Measurements from ENCODE around the gene KCTD16. TPM values are rescaled to one million over a fixed set of nuclear protein-coding genes. Genes with fewer than 3 reads are reported as not detected.
A peak's percentile ranks its signal among the peaks of the same experiment; 100 is the strongest.

Gene KCTD16
- 0.03 and 0.08 TPM in 2 replicates for polyA plus RNA-seq (2012; rRNA removed)
- 0.05 and 0.08 TPM in 2 replicates for polyA plus RNA-seq (2012; cell fraction: cytosol; rRNA removed)
- polyA plus RNA-seq (2012; cell fraction: nucleus; rRNA removed): 0.06 and 0.11 TPM in 2 replicates

DNA sequence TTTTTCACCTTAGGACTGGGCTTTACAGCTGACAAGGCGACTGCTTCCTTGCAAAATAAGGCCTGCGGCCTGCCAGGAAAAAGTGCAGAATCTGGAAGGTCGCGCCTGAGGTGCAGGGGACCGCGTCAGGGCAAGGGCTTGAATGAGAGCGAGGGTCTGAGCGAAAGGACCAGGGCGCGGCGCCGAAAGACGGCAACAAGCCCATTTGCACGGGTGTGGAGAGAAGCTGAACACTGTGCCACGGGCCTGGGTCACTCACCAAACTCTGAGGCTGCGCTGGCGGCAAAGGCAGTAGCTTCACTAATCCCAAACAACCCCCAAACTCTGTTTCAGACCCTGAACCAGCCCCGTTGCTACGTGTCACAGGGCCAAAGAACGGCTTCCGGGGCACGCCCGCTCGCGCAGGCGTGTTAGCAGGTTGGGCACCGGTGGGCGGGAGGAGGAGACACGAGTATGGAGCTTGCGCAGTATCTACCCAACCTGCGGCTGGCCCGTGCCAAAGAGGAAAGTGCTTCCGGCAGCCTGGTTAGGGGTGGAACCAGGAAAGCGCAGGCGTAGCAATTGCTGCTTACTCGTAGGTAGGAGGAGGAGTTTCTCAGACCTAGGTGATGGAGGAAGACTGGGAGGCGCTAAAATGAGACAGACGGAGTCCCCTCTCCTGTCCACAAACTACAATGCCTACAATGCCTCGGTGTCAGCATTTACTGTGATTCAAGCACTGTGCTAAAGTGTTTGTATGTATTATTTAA is at the start of gene KCTD16, which contains the start of gene YIPF5:
Gene KCTD16 (plus strand): TSS at position 598 of the 749 bp plus-strand sequence.
Gene YIPF5 (minus strand): TSS at position 384 of the 749 bp plus-strand sequence. CDS start 704 bp downstream, outside the sequence.
- no peaks in the 10 kb centered on the region for H3K9me3 ChIP-seq
- ChIA-PET POLR2A (interaction anchor here (0.6 kb wide), 2 partner anchors 11 to 26 kb away, joined by 3 read pairs; no protein-coding TSS in a partner anchor), CTCF (interaction anchor here (1.2 kb wide), 2 partner anchors 14 to 28 kb away, joined by 3 to 4 read pairs; no protein-coding TSS in a partner anchor)
- peak; percentile 91 for TF ChIP-seq NRF1 (IDR thresholded peaks at IDR 0.05; ENCODE audit: low read depth, low read length)
- TF ChIP-seq YY1 (IDR thresholded peaks at IDR 0.05; ENCODE audit: low read depth): peak; percentile 46; the same call in 1 of the 2 replicates
- TF ChIP-seq RFX5 (IDR thresholded peaks at IDR 0.05; ENCODE audit: low read length): peak; percentile 49; the same call in 1 of the 2 replicates
- peak; percentile 81; the same call in 1 of the 2 replicates for TF ChIP-seq POLR2AphosphoS5 (IDR thresholded peaks at IDR 0.05; ENCODE audit: low read depth, low read length)
- TF ChIP-seq TAF1 (IDR thresholded peaks at IDR 0.05; ENCODE audit: borderline replicate concordance, low read depth, low read length): peak; percentile 67; the same call in 1 of the 2 replicates
- peak; percentile 84 for TF ChIP-seq GABPA (IDR thresholded peaks at IDR 0.05; ENCODE audit: low read depth)
- TF ChIP-seq ELF1 (IDR thresholded peaks at IDR 0.05): peak; percentile 77
- TF ChIP-seq, protein P1, sequence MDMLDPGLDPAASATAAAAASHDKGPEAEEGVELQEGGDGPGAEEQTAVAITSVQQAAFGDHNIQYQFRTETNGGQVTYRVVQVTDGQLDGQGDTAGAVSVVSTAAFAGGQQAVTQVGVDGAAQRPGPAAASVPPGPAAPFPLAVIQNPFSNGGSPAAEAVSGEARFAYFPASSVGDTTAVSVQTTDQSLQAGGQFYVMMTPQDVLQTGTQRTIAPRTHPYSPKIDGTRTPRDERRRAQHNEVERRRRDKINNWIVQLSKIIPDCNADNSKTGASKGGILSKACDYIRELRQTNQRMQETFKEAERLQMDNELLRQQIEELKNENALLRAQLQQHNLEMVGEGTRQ (IDR thresholded peaks at IDR 0.05; ENCODE audit: borderline replicate concordance, low read depth, low read length): no peak
- TF ChIP-seq, protein P2, sequence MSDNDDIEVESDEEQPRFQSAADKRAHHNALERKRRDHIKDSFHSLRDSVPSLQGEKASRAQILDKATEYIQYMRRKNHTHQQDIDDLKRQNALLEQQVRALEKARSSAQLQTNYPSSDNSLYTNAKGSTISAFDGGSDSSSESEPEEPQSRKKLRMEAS (IDR thresholded peaks at IDR 0.05; ENCODE audit: low read depth): peak; percentile 40; the same call in 1 of the 2 replicates
- TF ChIP-seq, protein P3, sequence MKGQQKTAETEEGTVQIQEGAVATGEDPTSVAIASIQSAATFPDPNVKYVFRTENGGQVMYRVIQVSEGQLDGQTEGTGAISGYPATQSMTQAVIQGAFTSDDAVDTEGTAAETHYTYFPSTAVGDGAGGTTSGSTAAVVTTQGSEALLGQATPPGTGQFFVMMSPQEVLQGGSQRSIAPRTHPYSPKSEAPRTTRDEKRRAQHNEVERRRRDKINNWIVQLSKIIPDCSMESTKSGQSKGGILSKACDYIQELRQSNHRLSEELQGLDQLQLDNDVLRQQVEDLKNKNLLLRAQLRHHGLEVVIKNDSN (IDR thresholded peaks at IDR 0.05; ENCODE audit: borderline replicate concordance, low read depth): no peak
- WGBS (ENCODE audit: low lambda C conversion rate): under 1% methylated on average over 29 of the region's 39 CpGs
- peak within 1 kb of the TSS; percentile 79 to 84 for H3K27ac ChIP-seq (ENCODE audit: low read depth in 2 of 2, low read length in 1 of 2)
- no peaks in the 10 kb centered on the region for H3K9me2 ChIP-seq
- peaks cover 3 to 11% of the 10 kb centered on the region in 2 experiments; a peak in 2 of 4 replicates for H3K4me1 ChIP-seq (ENCODE audit: control insufficient read depth in 1 of 2, insufficient read depth in 2 of 2, low read depth in 1 of 2, low read length in 1 of 2)
- H3F3A ChIP-seq (replicated peaks; ENCODE audit: insufficient read depth): peaks cover 6% of the 10 kb centered on the region
- H3K9ac ChIP-seq: peak within 1 kb of the TSS; percentile 93
- H4K20me1 ChIP-seq (ENCODE audit: insufficient read depth): no peaks in the 10 kb centered on the region
- H3K4me2 ChIP-seq: peak within 1 kb of the TSS; percentile 81
- peak within 1 kb of the TSS; percentile 94 to 97 for H3K4me3 ChIP-seq (ENCODE audit: low read depth in 2 of 2, low read length in 1 of 2)
- no peaks in the 10 kb centered on the region for H3K27me3 ChIP-seq (ENCODE audit: insufficient read depth)
- H3K79me2 ChIP-seq (ENCODE audit: insufficient read depth): peaks cover 48% of the 10 kb centered on the region
- DNase-seq: peak; percentile 95
- H2AFZ ChIP-seq (ENCODE audit: low read depth): peak within 1 kb of the TSS; percentile 71
- H3K36me3 ChIP-seq (replicated peaks in 1 of 2; ENCODE audit: control insufficient read depth in 1 of 2, insufficient read depth in 2 of 2, low read length in 1 of 2): peaks cover 28 to 37% of the 10 kb centered on the region in 2 experiments

DNA sequence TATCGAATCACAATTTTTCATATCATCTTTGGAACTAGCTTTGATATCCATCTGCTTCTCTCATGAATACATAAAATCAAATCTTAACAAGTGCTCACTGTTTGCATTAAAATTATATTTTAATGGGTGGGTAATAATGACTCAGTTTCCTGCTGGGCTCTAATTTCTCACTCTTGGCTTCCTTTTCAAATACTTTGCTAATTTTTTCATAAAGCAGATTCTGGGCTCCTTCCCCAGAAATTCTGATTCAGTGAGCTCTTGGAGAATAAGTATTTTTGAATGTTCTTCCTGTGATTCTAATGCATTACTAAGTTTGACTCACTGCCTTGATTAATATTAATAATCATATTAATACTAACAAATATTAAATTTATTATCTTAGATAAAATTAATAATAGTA is 49.1 kb upstream of the KCTD16 start:
- Histone ChIP-seq H3K4me3 (ENCODE audit: low read depth in 2 of 2, low read length in 1 of 2) (no peak overlapping the region), H4K20me1 (ENCODE audit: insufficient read depth) (no peaks in the 10 kb centered on the region), H3K27ac (ENCODE audit: low read depth in 2 of 2, low read length in 1 of 2) (no peak overlapping the region; a peak in 1 of 4 replicates), H3K36me3 (replicated peaks in 1 of 2; ENCODE audit: control insufficient read depth in 1 of 2, insufficient read depth in 2 of 2, low read length in 1 of 2) (no peaks in the 10 kb centered on the region), H2AFZ (ENCODE audit: low read depth) (no peak overlapping the region), H3K4me1 (ENCODE audit: control insufficient read depth in 1 of 2, insufficient read depth in 2 of 2, low read depth in 1 of 2, low read length in 1 of 2) (peaks cover 2 to 9% of the 10 kb centered on the region in 2 experiments; a peak in 3 of 4 replicates), H3F3A (replicated peaks; ENCODE audit: insufficient read depth) (peaks cover 5% of the 10 kb centered on the region), H3K4me2 (no peak overlapping the region), H3K27me3 (ENCODE audit: insufficient read depth) (no peaks in the 10 kb centered on the region), H3K9me3 (no peaks in the 10 kb centered on the region), H3K79me2 (ENCODE audit: insufficient read depth) (no peaks in the 10 kb centered on the region), H3K9ac (no peak overlapping the region), H3K9me2 (no peaks in the 10 kb centered on the region)
- CTCF ChIA-PET: interaction anchor here (1.3 to 3.5 kb wide), 2 partner anchors 11 to 20 kb away, joined by 4 to 12 read pairs; no protein-coding TSS in a partner anchor
- 87% methylated on average over 1 of the region's 1 CpG for WGBS (ENCODE audit: low lambda C conversion rate)
- no peak for TF ChIP-seq FOXM1 (IDR thresholded peaks at IDR 0.05; ENCODE audit: low read depth)
- no peak for TF ChIP-seq TEAD4 (IDR thresholded peaks at IDR 0.05; ENCODE audit: borderline replicate concordance, insufficient read depth)
- no peak for TF ChIP-seq ELF1 (IDR thresholded peaks at IDR 0.05)
- TF ChIP-seq FOXJ3 (CRISPR knock-in tag; IDR thresholded peaks at IDR 0.05): no peak
- no peak for TF ChIP-seq EZH2phosphoT487 (IDR thresholded peaks at IDR 0.05; ENCODE audit: borderline replicate concordance, low read depth)
- TF ChIP-seq EP300 (IDR thresholded peaks at IDR 0.05; ENCODE audit: borderline replicate concordance in 1 of 2, low read depth in 1 of 2, low read length in 1 of 2): no peak
- TF ChIP-seq, protein P4, sequence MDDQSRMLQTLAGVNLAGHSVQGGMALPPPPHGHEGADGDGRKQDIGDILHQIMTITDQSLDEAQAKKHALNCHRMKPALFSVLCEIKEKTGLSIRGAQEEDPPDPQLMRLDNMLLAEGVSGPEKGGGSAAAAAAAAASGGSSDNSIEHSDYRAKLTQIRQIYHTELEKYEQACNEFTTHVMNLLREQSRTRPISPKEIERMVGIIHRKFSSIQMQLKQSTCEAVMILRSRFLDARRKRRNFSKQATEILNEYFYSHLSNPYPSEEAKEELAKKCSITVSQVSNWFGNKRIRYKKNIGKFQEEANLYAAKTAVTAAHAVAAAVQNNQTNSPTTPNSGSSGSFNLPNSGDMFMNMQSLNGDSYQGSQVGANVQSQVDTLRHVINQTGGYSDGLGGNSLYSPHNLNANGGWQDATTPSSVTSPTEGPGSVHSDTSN (IDR thresholded peaks at IDR 0.05): no peak
- TF ChIP-seq RAD21 (IDR thresholded peaks at IDR 0.05; ENCODE audit: low read length): no peak
- no peak for TF ChIP-seq JUND (IDR thresholded peaks at IDR 0.05)
- TF ChIP-seq SIN3A (IDR thresholded peaks at IDR 0.05; ENCODE audit: borderline replicate concordance, low read depth, low read length): no peak
- no peak for TF ChIP-seq NFIC (IDR thresholded peaks at IDR 0.05; ENCODE audit: borderline replicate concordance)
- TF ChIP-seq TCF12 (IDR thresholded peaks at IDR 0.05): no peak; the same call in 1 of the 2 replicates
- no peak for DNase-seq
- POLR2A ChIA-PET: no interaction called here

Data from SK-N-SH (cell line).